ENCODE data around the gene PDCD10.
A peak's percentile ranks its signal among the peaks of the same experiment; 100 is the strongest.

Gene PDCD10

GRCh38 chr3:167712445-167712844 is 22.2 kb downstream of the PDCD10 start:
- TF ChIP-seq CTCF (IDR thresholded peaks at IDR 0.05; ENCODE audit: low read depth, low read length, missing control alignments): no peak
- no peak for DNase-seq (ENCODE audit: extremely low read depth, low read depth)
- H3K4me3 ChIP-seq (replicated peaks; ENCODE audit: low read depth, low read length): no peak overlapping the region

- H3K4me3 ChIP-seq (replicated peaks; ENCODE audit: low read depth, low read length): no peak overlapping the region
- no peak for DNase-seq (ENCODE audit: extremely low read depth, low read depth)
- TF ChIP-seq CTCF (IDR thresholded peaks at IDR 0.05; ENCODE audit: low read depth, low read length, missing control alignments): no peak
These were observed 23.3 kb downstream of the PDCD10 start for GRCh38 chr3:167711439-167711838.

GRCh38 chr3:167710552-167710951 is 24.1 kb downstream of the PDCD10 start:
- DNase-seq (ENCODE audit: extremely low read depth, low read depth): no peak
- TF ChIP-seq CTCF (IDR thresholded peaks at IDR 0.05; ENCODE audit: low read depth, low read length, missing control alignments): no peak
- H3K4me3 ChIP-seq (replicated peaks; ENCODE audit: low read depth, low read length): no peak overlapping the region

GRCh38 chr3:167709690-167710089 is 25.0 kb downstream of the PDCD10 start:
- TF ChIP-seq CTCF (IDR thresholded peaks at IDR 0.05; ENCODE audit: low read depth, low read length, missing control alignments): no peak
- no peak overlapping the region for H3K4me3 ChIP-seq (replicated peaks; ENCODE audit: low read depth, low read length)
- no peak for DNase-seq (ENCODE audit: extremely low read depth, low read depth)

- no peak for DNase-seq (ENCODE audit: extremely low read depth, low read depth)
- no peak for TF ChIP-seq CTCF (IDR thresholded peaks at IDR 0.05; ENCODE audit: low read depth, low read length, missing control alignments)
These were observed 28.9 kb downstream of the PDCD10 start for GRCh38 chr3:167705840-167706239.

GRCh38 chr3:167700926-167701325 is 33.8 kb downstream of the PDCD10 start:
- DNase-seq (ENCODE audit: extremely low read depth, low read depth): no peak
- no peak for TF ChIP-seq CTCF (IDR thresholded peaks at IDR 0.05; ENCODE audit: low read depth, low read length, missing control alignments)
- H3K4me3 ChIP-seq (replicated peaks; ENCODE audit: low read depth, low read length): no peak overlapping the region

More at GRCh38 chr3:167705840-167706239, 28.9 kb downstream of the PDCD10 start:
- H3K4me3 ChIP-seq (replicated peaks; ENCODE audit: low read depth, low read length): no peak overlapping the region

- TF ChIP-seq CTCF (IDR thresholded peaks at IDR 0.05; ENCODE audit: low read depth, low read length, missing control alignments): no peak
- no peak overlapping the region for H3K4me3 ChIP-seq (replicated peaks; ENCODE audit: low read depth, low read length)
- DNase-seq (ENCODE audit: extremely low read depth, low read depth): peak; percentile 17
These were observed 34.6 kb downstream of the PDCD10 start for GRCh38 chr3:167700046-167700445.
